ENCODE data around the gene HDAC5. TPM values are rescaled to one million over a fixed set of nuclear protein-coding genes. Genes with fewer than 3 reads are reported as not detected.

The HDAC5 gene
- total RNA-seq, 1 experiment from 2014 or later: 298 TPM

GRCh38 chr17:44094701-44095387 lies 28.6 kb downstream of the HDAC5 start:
- H3K27ac ChIP-seq: peak overlapping the region; percentile 94
- H3K36me3 ChIP-seq: peaks cover 45% of the 10 kb centered on the region
- H3K9me3 ChIP-seq (replicated peaks): no peaks in the 10 kb centered on the region
- peaks cover 51% of the 10 kb centered on the region for H3K4me1 ChIP-seq (replicated peaks)
- no peak overlapping the region for H3K4me3 ChIP-seq
- no peak for DNase-seq (ENCODE audit: low read depth in 1 of 2, low spot score in 2 of 2)
- no peaks in the 10 kb centered on the region for H3K27me3 ChIP-seq (replicated peaks)

GRCh38 chr17:44093231-44093900 lies 30.1 kb downstream of the HDAC5 start:
- Histone ChIP-seq H3K27me3 (replicated peaks) (no peaks in the 10 kb centered on the region), H3K4me3 (no peak overlapping the region), H3K27ac (no peak overlapping the region), H3K36me3 (peaks cover 49% of the 10 kb centered on the region), H3K9me3 (replicated peaks) (no peaks in the 10 kb centered on the region), H3K4me1 (replicated peaks) (peaks cover 42% of the 10 kb centered on the region)
- DNase-seq (ENCODE audit: low read depth in 1 of 2, low spot score in 2 of 2): no peak

- Histone ChIP-seq H3K27ac (no peak overlapping the region), H3K9me3 (replicated peaks) (no peaks in the 10 kb centered on the region), H3K4me3 (no peak overlapping the region), H3K4me1 (replicated peaks) (peaks cover 42% of the 10 kb centered on the region), H3K36me3 (peaks cover 62% of the 10 kb centered on the region), H3K27me3 (replicated peaks) (no peaks in the 10 kb centered on the region)
- DNase-seq (ENCODE audit: low read depth in 1 of 2, low spot score in 2 of 2): no peak
These were observed 31.4 kb downstream of the HDAC5 start for GRCh38 chr17:44092051-44092450.

GRCh38 chr17:44091200-44091997 lies 32.0 kb downstream of the HDAC5 start:
- Histone ChIP-seq H3K9me3 (replicated peaks) (no peaks in the 10 kb centered on the region), H3K4me1 (replicated peaks) (peaks cover 42% of the 10 kb centered on the region), H3K27me3 (replicated peaks) (no peaks in the 10 kb centered on the region), H3K27ac (no peak overlapping the region), H3K4me3 (no peak overlapping the region), H3K36me3 (peaks cover 66% of the 10 kb centered on the region)
- no peak for DNase-seq (ENCODE audit: low read depth in 1 of 2, low spot score in 2 of 2)

GRCh38 chr17:44088254-44088653 lies 35.2 kb downstream of the HDAC5 start:
- Histone ChIP-seq H3K27ac (no peak overlapping the region), H3K4me1 (replicated peaks) (peaks cover 33% of the 10 kb centered on the region), H3K4me3 (no peak overlapping the region), H3K36me3 (peaks cover 92% of the 10 kb centered on the region), H3K9me3 (replicated peaks) (no peaks in the 10 kb centered on the region), H3K27me3 (replicated peaks) (no peaks in the 10 kb centered on the region)
- no peak for DNase-seq (ENCODE audit: low read depth in 1 of 2, low spot score in 2 of 2)

- no peak overlapping the region for H3K4me3 ChIP-seq
These were observed 36.1 kb downstream of the HDAC5 start for GRCh38 chr17:44087319-44087718.

GRCh38 chr17:44086364-44087311 lies 36.8 kb downstream of the HDAC5 start:
- H3K27me3 ChIP-seq (replicated peaks): no peaks in the 10 kb centered on the region
- no peaks in the 10 kb centered on the region for H3K9me3 ChIP-seq (replicated peaks)
- no peak overlapping the region for H3K4me3 ChIP-seq
- DNase-seq (ENCODE audit: low read depth in 1 of 2, low spot score in 2 of 2): peak; percentile 85 to 98
- peaks cover 94% of the 10 kb centered on the region for H3K36me3 ChIP-seq
- peak overlapping the region; percentile 63 for H3K27ac ChIP-seq
- H3K4me1 ChIP-seq (replicated peaks): peaks cover 49% of the 10 kb centered on the region

More at GRCh38 chr17:44087319-44087718, 36.1 kb downstream of the HDAC5 start:
- DNase-seq (ENCODE audit: low read depth in 1 of 2, low spot score in 2 of 2): no peak
- peaks cover 42% of the 10 kb centered on the region for H3K4me1 ChIP-seq (replicated peaks)
- H3K36me3 ChIP-seq: peaks cover 94% of the 10 kb centered on the region
- peak overlapping the region; percentile 63 for H3K27ac ChIP-seq
- no peaks in the 10 kb centered on the region for H3K9me3 ChIP-seq (replicated peaks)
- no peaks in the 10 kb centered on the region for H3K27me3 ChIP-seq (replicated peaks)

- no peak for DNase-seq (ENCODE audit: low read depth in 1 of 2, low spot score in 2 of 2)
- Histone ChIP-seq H3K27me3 (replicated peaks) (no peaks in the 10 kb centered on the region), H3K4me1 (replicated peaks) (peaks cover 54% of the 10 kb centered on the region), H3K4me3 (no peak overlapping the region), H3K36me3 (peaks cover 92% of the 10 kb centered on the region), H3K27ac (peak overlapping the region; percentile 49), H3K9me3 (replicated peaks) (no peaks in the 10 kb centered on the region)
These were observed 37.5 kb downstream of the HDAC5 start for GRCh38 chr17:44085908-44086307.

- DNase-seq (ENCODE audit: low read depth in 1 of 2, low spot score in 2 of 2): no peak
- Histone ChIP-seq H3K27me3 (replicated peaks) (no peaks in the 10 kb centered on the region), H3K9me3 (replicated peaks) (no peaks in the 10 kb centered on the region), H3K4me3 (no peak overlapping the region), H3K4me1 (replicated peaks) (peaks cover 57% of the 10 kb centered on the region), H3K36me3 (peaks cover 92% of the 10 kb centered on the region), H3K27ac (no peak overlapping the region)
These were observed 38.5 kb downstream of the HDAC5 start for GRCh38 chr17:44084921-44085320.

- Histone ChIP-seq H3K4me1 (replicated peaks) (peaks cover 57% of the 10 kb centered on the region), H3K9me3 (replicated peaks) (no peaks in the 10 kb centered on the region), H3K36me3 (peaks cover 94% of the 10 kb centered on the region), H3K27me3 (replicated peaks) (no peaks in the 10 kb centered on the region), H3K4me3 (no peak overlapping the region), H3K27ac (no peak overlapping the region)
- DNase-seq (ENCODE audit: low read depth in 1 of 2, low spot score in 2 of 2): no peak
These were observed 39.3 kb downstream of the HDAC5 start for GRCh38 chr17:44084131-44084538.

GRCh38 chr17:44083250-44083849 lies 40.1 kb downstream of the HDAC5 start:
- Histone ChIP-seq H3K4me1 (replicated peaks) (peaks cover 55% of the 10 kb centered on the region), H3K4me3 (no peak overlapping the region), H3K27me3 (replicated peaks) (no peaks in the 10 kb centered on the region), H3K27ac (no peak overlapping the region), H3K9me3 (replicated peaks) (no peaks in the 10 kb centered on the region), H3K36me3 (peaks cover 94% of the 10 kb centered on the region)
- no peak for DNase-seq (ENCODE audit: low read depth in 1 of 2, low spot score in 2 of 2)

GRCh38 chr17:44082256-44082927 lies 41.0 kb downstream of the HDAC5 start:
- H3K27ac ChIP-seq: peak overlapping the region; percentile 61
- peaks cover 94% of the 10 kb centered on the region for H3K36me3 ChIP-seq
- H3K4me3 ChIP-seq: no peak overlapping the region

More at GRCh38 chr17:44082256-44082927, 41.0 kb downstream of the HDAC5 start:
- no peak for DNase-seq (ENCODE audit: low read depth in 1 of 2, low spot score in 2 of 2)
- H3K9me3 ChIP-seq (replicated peaks): no peaks in the 10 kb centered on the region
- no peaks in the 10 kb centered on the region for H3K27me3 ChIP-seq (replicated peaks)
- H3K4me1 ChIP-seq (replicated peaks): peaks cover 55% of the 10 kb centered on the region
